Measurements from ENCODE around the gene ITIH1. TPM values are rescaled to one million over a fixed set of nuclear protein-coding genes. Genes with fewer than 3 reads are reported as not detected.

The ITIH1 gene
- total and polyA plus RNA-seq, 2 donors (not counting 3 experiments of a cell fraction or from before 2014, with no cell fraction given) = not detected

DNA sequence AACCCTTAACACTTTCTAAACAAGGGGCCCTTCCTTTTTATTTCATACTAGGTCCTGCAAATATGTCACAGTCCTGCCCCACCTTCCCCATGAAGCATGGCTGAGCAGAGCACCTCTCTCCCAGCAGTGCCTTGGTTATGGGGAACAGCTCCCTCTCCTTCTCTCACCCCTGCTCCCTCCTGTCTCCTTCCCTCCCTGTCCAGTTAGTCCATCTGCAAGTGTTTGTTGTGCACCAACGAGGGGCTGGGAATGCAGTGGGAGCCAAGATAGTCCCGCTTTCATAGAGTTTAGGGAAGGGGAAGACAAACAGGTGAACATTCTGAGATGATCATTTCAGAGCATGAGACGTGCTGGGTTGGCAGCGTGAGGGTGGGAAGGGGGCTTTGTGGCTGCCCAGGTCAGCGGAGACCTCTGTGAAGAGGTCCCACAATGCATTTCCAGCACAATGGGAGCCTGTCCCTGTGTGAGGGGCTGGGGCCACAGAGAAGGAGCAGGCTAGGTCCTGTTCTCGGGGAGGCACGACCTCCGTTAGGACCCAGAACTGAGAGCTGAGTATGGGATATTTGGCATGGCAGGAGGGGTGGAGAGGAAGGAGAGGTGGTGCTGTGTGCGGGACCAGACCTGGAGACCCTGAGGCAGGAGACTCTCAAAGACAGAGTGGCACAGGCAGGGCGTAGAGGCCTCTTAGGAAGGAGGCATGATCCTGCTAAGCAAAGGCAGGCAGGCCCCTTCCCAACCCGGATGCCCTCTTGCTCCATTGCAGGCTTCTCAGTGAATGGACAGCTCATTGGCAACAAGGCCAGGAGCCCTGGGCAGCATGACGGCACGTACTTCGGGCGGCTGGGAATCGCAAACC lies 11.7 kb downstream of the ITIH1 start:
- ChIA-PET CTCF (interaction anchor here (1.4 kb wide), 1 partner anchor 10 kb away, joined by 3 read pairs; no protein-coding TSS in a partner anchor), POLR2A (no interaction called here)
- BruUV-seq (replicated peaks) = no TSS peak
- DNase-seq (ENCODE audit: low read depth, low spot score) (no peak), FAIRE-seq (no peak)
- H3K27ac ChIP-seq (ENCODE audit: insufficient read depth, low read depth, low read length) = no peak overlapping the region
- no peaks in the 10 kb centered on the region for H3K4me1 ChIP-seq (ENCODE audit: control insufficient read depth, extremely low read depth, insufficient read depth, low read length)
- H3K36me3 ChIP-seq (ENCODE audit: control insufficient read depth in 2 of 2, extremely low read depth in 1 of 2, insufficient read depth in 2 of 2, low read length in 2 of 2) = no peaks in the 10 kb centered on the region
- no peaks in the 10 kb centered on the region for H3K79me2 ChIP-seq (ENCODE audit: control insufficient read depth, insufficient read depth, low read length)
- no peaks in the 10 kb centered on the region for H3K9me1 ChIP-seq (replicated peaks; ENCODE audit: control insufficient read depth, extremely low read depth, insufficient read depth, low read length)
- no peaks in the 10 kb centered on the region for H3K27me3 ChIP-seq (ENCODE audit: control insufficient read depth in 2 of 2, insufficient read depth in 2 of 2, low read length in 2 of 2)
- H3K9ac ChIP-seq (replicated peaks; ENCODE audit: extremely low read depth, insufficient read depth, low read length) = no peak overlapping the region
- no peaks in the 10 kb centered on the region for H3K9me3 ChIP-seq (replicated peaks; ENCODE audit: control insufficient read depth, insufficient read depth, low read length)
- TF ChIP-seq POLR2A (IDR thresholded peaks at IDR 0.05; ENCODE audit: low read depth, low read length) = no peak
- TF ChIP-seq, protein P1, sequence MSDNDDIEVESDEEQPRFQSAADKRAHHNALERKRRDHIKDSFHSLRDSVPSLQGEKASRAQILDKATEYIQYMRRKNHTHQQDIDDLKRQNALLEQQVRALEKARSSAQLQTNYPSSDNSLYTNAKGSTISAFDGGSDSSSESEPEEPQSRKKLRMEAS (IDR thresholded peaks at IDR 0.05; ENCODE audit: insufficient read depth, insufficient read length) = no peak
- TF ChIP-seq, protein P2, sequence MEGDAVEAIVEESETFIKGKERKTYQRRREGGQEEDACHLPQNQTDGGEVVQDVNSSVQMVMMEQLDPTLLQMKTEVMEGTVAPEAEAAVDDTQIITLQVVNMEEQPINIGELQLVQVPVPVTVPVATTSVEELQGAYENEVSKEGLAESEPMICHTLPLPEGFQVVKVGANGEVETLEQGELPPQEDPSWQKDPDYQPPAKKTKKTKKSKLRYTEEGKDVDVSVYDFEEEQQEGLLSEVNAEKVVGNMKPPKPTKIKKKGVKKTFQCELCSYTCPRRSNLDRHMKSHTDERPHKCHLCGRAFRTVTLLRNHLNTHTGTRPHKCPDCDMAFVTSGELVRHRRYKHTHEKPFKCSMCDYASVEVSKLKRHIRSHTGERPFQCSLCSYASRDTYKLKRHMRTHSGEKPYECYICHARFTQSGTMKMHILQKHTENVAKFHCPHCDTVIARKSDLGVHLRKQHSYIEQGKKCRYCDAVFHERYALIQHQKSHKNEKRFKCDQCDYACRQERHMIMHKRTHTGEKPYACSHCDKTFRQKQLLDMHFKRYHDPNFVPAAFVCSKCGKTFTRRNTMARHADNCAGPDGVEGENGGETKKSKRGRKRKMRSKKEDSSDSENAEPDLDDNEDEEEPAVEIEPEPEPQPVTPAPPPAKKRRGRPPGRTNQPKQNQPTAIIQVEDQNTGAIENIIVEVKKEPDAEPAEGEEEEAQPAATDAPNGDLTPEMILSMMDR (IDR thresholded peaks at IDR 0.05; ENCODE audit: extremely low read depth in 1 of 2, insufficient read depth in 1 of 2, low read depth in 1 of 2, low read length in 2 of 2) = no peak
- no peaks in the 10 kb centered on the region for H4K20me1 ChIP-seq (replicated peaks; ENCODE audit: control insufficient read depth, extremely low read depth, insufficient read depth, low read length)
- intact Hi-C loops (cut with micrococcal nuclease) (no loop called here), dilution Hi-C loops (cut with MboI; ENCODE audit: extremely low pct_ligation_motif_present, low sequenced_read_pairs) (no loop called here)
- no peak overlapping the region for H2AFZ ChIP-seq (ENCODE audit: low read depth, low read length)
- no peak overlapping the region for H3K4me2 ChIP-seq (ENCODE audit: insufficient read depth, low read length)
- no peak overlapping the region for H3K4me3 ChIP-seq (replicated peaks in 1 of 3; ENCODE audit: insufficient read depth in 1 of 3, low read depth in 1 of 3, low read length in 3 of 3)

DNA sequence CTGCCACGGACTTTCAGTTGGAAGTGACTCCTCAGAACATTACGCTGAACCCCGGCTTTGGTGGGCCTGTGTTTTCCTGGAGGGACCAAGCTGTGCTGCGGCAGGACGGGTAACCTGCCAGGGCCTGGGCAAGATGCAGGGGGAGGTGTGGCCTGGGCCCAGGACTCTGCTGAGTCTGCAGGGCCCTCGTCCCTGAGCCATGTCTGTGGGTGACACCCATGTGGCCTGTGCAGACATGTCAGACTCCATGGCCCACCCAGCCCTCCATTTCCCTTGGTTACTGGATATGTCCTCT lies 12.3 kb downstream of the ITIH1 start:
- Histone ChIP-seq H3K79me2 (ENCODE audit: control insufficient read depth, insufficient read depth, low read length) (no peaks in the 10 kb centered on the region), H3K4me1 (ENCODE audit: control insufficient read depth, extremely low read depth, insufficient read depth, low read length) (no peaks in the 10 kb centered on the region), H4K20me1 (replicated peaks; ENCODE audit: control insufficient read depth, extremely low read depth, insufficient read depth, low read length) (no peaks in the 10 kb centered on the region), H3K9ac (replicated peaks; ENCODE audit: extremely low read depth, insufficient read depth, low read length) (no peak overlapping the region), H3K36me3 (ENCODE audit: control insufficient read depth in 2 of 2, extremely low read depth in 1 of 2, insufficient read depth in 2 of 2, low read length in 2 of 2) (no peaks in the 10 kb centered on the region), H3K27me3 (ENCODE audit: control insufficient read depth in 2 of 2, insufficient read depth in 2 of 2, low read length in 2 of 2) (no peaks in the 10 kb centered on the region), H3K9me1 (replicated peaks; ENCODE audit: control insufficient read depth, extremely low read depth, insufficient read depth, low read length) (no peaks in the 10 kb centered on the region), H2AFZ (ENCODE audit: low read depth, low read length) (no peak overlapping the region), H3K9me3 (replicated peaks; ENCODE audit: control insufficient read depth, insufficient read depth, low read length) (no peaks in the 10 kb centered on the region), H3K27ac (ENCODE audit: insufficient read depth, low read depth, low read length) (no peak overlapping the region), H3K4me2 (ENCODE audit: insufficient read depth, low read length) (no peak overlapping the region), H3K4me3 (replicated peaks in 1 of 3; ENCODE audit: insufficient read depth in 1 of 3, low read depth in 1 of 3, low read length in 3 of 3) (no peak overlapping the region)
- no TSS peak for BruUV-seq (replicated peaks)
- no peak for FAIRE-seq
- CTCF ChIA-PET = interaction anchor here (1.4 to 1.5 kb wide), 2 partner anchors 9 to 31 kb away, joined by 3 read pairs; no protein-coding TSS in a partner anchor
- TF ChIP-seq FOS (IDR thresholded peaks at IDR 0.05; ENCODE audit: borderline replicate concordance, insufficient read depth, low read length) = no peak
- no peak for TF ChIP-seq POLR2A (IDR thresholded peaks at IDR 0.05; ENCODE audit: low read depth, low read length)
- TF ChIP-seq POLR2AphosphoS5 (IDR thresholded peaks at IDR 0.05; ENCODE audit: insufficient read depth, low read depth, low read length) = no peak
- no peak for TF ChIP-seq EZH2 (IDR thresholded peaks at IDR 0.05; ENCODE audit: borderline replicate concordance, low read depth, low read length, severe bottlenecking)
- TF ChIP-seq GATA2 (IDR thresholded peaks at IDR 0.05; ENCODE audit: insufficient read depth, insufficient read length, low read depth, low read length) = no peak
- no peak for TF ChIP-seq JUN (IDR thresholded peaks at IDR 0.05; ENCODE audit: borderline replicate concordance, insufficient read depth, insufficient read length, low read depth)
- TF ChIP-seq, protein P2 (IDR thresholded peaks at IDR 0.05; ENCODE audit: extremely low read depth in 1 of 2, insufficient read depth in 1 of 2, low read depth in 1 of 2, low read length in 2 of 2) = no peak
- TF ChIP-seq, protein P1 (IDR thresholded peaks at IDR 0.05; ENCODE audit: insufficient read depth, insufficient read length) = no peak
- TF ChIP-seq MYC (IDR thresholded peaks at IDR 0.05; ENCODE audit: low read depth, low read length) = no peak
- intact Hi-C loops (cut with micrococcal nuclease) (no loop called here), dilution Hi-C loops (cut with MboI; ENCODE audit: extremely low pct_ligation_motif_present, low sequenced_read_pairs) (no loop called here)
- POLR2A ChIA-PET = no interaction called here
- DNase-seq (ENCODE audit: low read depth, low spot score) = no peak

Measured in endothelial cell of umbilical vein (primary cell).